Muscle of leg (tissue), 16 donors: Measurements from ENCODE around the gene LIPJ. TPM values are rescaled to one million over a fixed set of nuclear protein-coding genes. Genes with fewer than 3 reads are reported as not detected.

Source experiments
- DNase-seq: peaks from one replicate; pipeline ENCODE4 v3.0.0; 2013
- H3K27ac ChIP-seq: one replicate; pipeline ENCODE4 v1.5.1; 2013; ENCODE audit warnings: mild to moderate bottlenecking, low read length, control low read depth
- H3K27me3 ChIP-seq: one replicate; pipeline ENCODE4 v1.6.1; 2013; ENCODE audit warnings: low read length; ENCODE audit not compliant: control insufficient read depth, insufficient read depth
- H3K36me3 ChIP-seq: one replicate; pipeline ENCODE4 v1.6.1; 2013; ENCODE audit warnings: low read length; ENCODE audit not compliant: control insufficient read depth, insufficient read depth
- H3K4me1 ChIP-seq: one replicate; pipeline ENCODE4 v1.6.1; 2013; ENCODE audit warnings: low read length; ENCODE audit not compliant: control insufficient read depth, insufficient read depth
- H3K4me3 ChIP-seq: one replicate; pipeline ENCODE4 v1.5.1; 2013; ENCODE audit warnings: low read length, control low read depth
- H3K9me3 ChIP-seq: replicated peaks from 2 replicates; pipeline ENCODE4 v1.6.1; 2013; ENCODE audit warnings: low read depth, low read length; ENCODE audit not compliant: control insufficient read depth
- WGBS: methylation state at CpG from one replicate; pipeline ENCODE4 v1.1.5; 2013; ENCODE audit warnings: missing lambda C conversion rate; ENCODE audit not compliant: insufficient coverage; 5-methylcytosine and 5-hydroxymethylcytosine counted together
- long read RNA-seq, 11 donors: transcript quantifications; one replicate each; lab custom pipeline, GENCODE V29; 2026
- polyA plus RNA-seq, 8 donors: library from polyadenylated mRNA; unstranded; fragments of 120-200 nt; gene quantifications; one replicate each; pipeline versions ENCODE4 v1.2.1 to v1.2.3, GENCODE V29; 2013; ENCODE audit warnings: inconsistent platforms in 1 of 8, low replicate concordance in 1 of 8; ENCODE audit not compliant: insufficient read length in 8 of 8, insufficient read depth in 1 of 8
- total RNA-seq: library from RNA; stranded (reverse); fragments of 120-200 nt; gene quantifications from one replicate; pipeline ENCODE4 v1.2.4, GENCODE V29; 2013

The LIPJ gene
- 0.13 TPM for total RNA-seq
- polyA plus RNA-seq: under 1 TPM in 3 of 8 donors, not detected in 5; 0.07 to 0.10 (median 0.08) TPM
- long read RNA-seq, donor 1: 0 reads
- long read RNA-seq, donor 2: 0 reads
- long read RNA-seq, donor 3: 0 reads
- long read RNA-seq, donor 4: 0 reads
- long read RNA-seq, donor 5: 0 reads
- long read RNA-seq, donor 6: 0 reads
- long read RNA-seq, donor 7: 0 reads
- long read RNA-seq, donor 8: 0 reads
- long read RNA-seq, donor 9: 0 reads
- long read RNA-seq, donor 10: 0 reads
- long read RNA-seq, donor 11: 0 reads

GRCh38 chr10:88586462-88586861, at the start of gene LIPJ:
LIPJ (plus strand) TSS chr10:88586762; CDS start chr10:88590688, 3,926 bp downstream.
- no CpG with 5 or more reads among the region's 2 CpGs for WGBS
- Histone ChIP-seq H3K4me3 (no peak within 1 kb of the TSS), H3K36me3 (no peaks in the 10 kb centered on the region), H3K4me1 (peaks cover 3% of the 10 kb centered on the region), H3K27ac (no peak within 1 kb of the TSS), H3K27me3 (no peaks in the 10 kb centered on the region), H3K9me3 (no peaks in the 10 kb centered on the region)
- DNase-seq: no peak

- DNase-seq: no peak
- H3K27me3 ChIP-seq: no peaks in the 10 kb centered on the region
- H3K36me3 ChIP-seq: no peaks in the 10 kb centered on the region
- WGBS: no CpG with 5 or more reads among the region's 2 CpGs
- H3K27ac ChIP-seq: no peak overlapping the region
- no peaks in the 10 kb centered on the region for H3K4me1 ChIP-seq
- H3K4me3 ChIP-seq: no peak overlapping the region
- H3K9me3 ChIP-seq: no peaks in the 10 kb centered on the region
Measured at GRCh38 chr10:88537322-88537721, 49.2 kb upstream of the LIPJ start.

- H3K4me3 ChIP-seq: no peak overlapping the region
- DNase-seq: peak; percentile 43
- H3K4me1 ChIP-seq: no peaks in the 10 kb centered on the region
- no peak overlapping the region for H3K27ac ChIP-seq
- 0% methylated on average over 1 of the region's 2 CpGs for WGBS
- no peaks in the 10 kb centered on the region for H3K27me3 ChIP-seq
- no peaks in the 10 kb centered on the region for H3K9me3 ChIP-seq
- no peaks in the 10 kb centered on the region for H3K36me3 ChIP-seq
Measured at GRCh38 chr10:88538048-88538447, 48.5 kb upstream of the LIPJ start.

- H3K4me3 ChIP-seq: no peak overlapping the region
- H3K4me1 ChIP-seq: no peaks in the 10 kb centered on the region
- no CpG with 5 or more reads among the region's 1 CpG for WGBS
- no peaks in the 10 kb centered on the region for H3K9me3 ChIP-seq
- no peaks in the 10 kb centered on the region for H3K36me3 ChIP-seq
- H3K27me3 ChIP-seq: no peaks in the 10 kb centered on the region
- no peak overlapping the region for H3K27ac ChIP-seq
- DNase-seq: no peak
Measured at GRCh38 chr10:88540351-88540750, 46.2 kb upstream of the LIPJ start.

GRCh38 chr10:88541116-88541626, 45.4 kb upstream of the LIPJ start:
- H3K4me1 ChIP-seq: no peaks in the 10 kb centered on the region
- H3K9me3 ChIP-seq: no peaks in the 10 kb centered on the region
- H3K4me3 ChIP-seq: no peak overlapping the region
- no peak for DNase-seq
- WGBS: no CpG with 5 or more reads among the region's 5 CpGs
- no peak overlapping the region for H3K27ac ChIP-seq
- no peaks in the 10 kb centered on the region for H3K27me3 ChIP-seq
- H3K36me3 ChIP-seq: no peaks in the 10 kb centered on the region

- H3K27ac ChIP-seq: no peak overlapping the region
- H3K4me1 ChIP-seq: no peaks in the 10 kb centered on the region
- 20% methylated on average over 1 of the region's 4 CpGs for WGBS
- H3K27me3 ChIP-seq: no peaks in the 10 kb centered on the region
- H3K9me3 ChIP-seq: no peaks in the 10 kb centered on the region
- no peak overlapping the region for H3K4me3 ChIP-seq
- DNase-seq: no peak
- H3K36me3 ChIP-seq: no peaks in the 10 kb centered on the region
Measured at GRCh38 chr10:88542522-88542921, 44.0 kb upstream of the LIPJ start.

- Histone ChIP-seq H3K4me1 (no peaks in the 10 kb centered on the region), H3K9me3 (no peaks in the 10 kb centered on the region), H3K27ac (no peak overlapping the region), H3K4me3 (no peak overlapping the region), H3K36me3 (no peaks in the 10 kb centered on the region), H3K27me3 (no peaks in the 10 kb centered on the region)
- no CpG with 5 or more reads among the region's 2 CpGs for WGBS
- DNase-seq: no peak
Measured at GRCh38 chr10:88544140-88544870, 42.3 kb upstream of the LIPJ start.

GRCh38 chr10:88545359-88545758, 41.2 kb upstream of the LIPJ start:
- H3K4me1 ChIP-seq: no peaks in the 10 kb centered on the region
- no peak overlapping the region for H3K4me3 ChIP-seq
- H3K36me3 ChIP-seq: no peaks in the 10 kb centered on the region
- no CpG with 5 or more reads among the region's 4 CpGs for WGBS
- no peak overlapping the region for H3K27ac ChIP-seq
- no peaks in the 10 kb centered on the region for H3K27me3 ChIP-seq
- H3K9me3 ChIP-seq: no peaks in the 10 kb centered on the region
- no peak for DNase-seq

- Histone ChIP-seq H3K27me3 (no peaks in the 10 kb centered on the region), H3K4me3 (no peak overlapping the region), H3K36me3 (no peaks in the 10 kb centered on the region), H3K27ac (no peak overlapping the region), H3K4me1 (no peaks in the 10 kb centered on the region), H3K9me3 (no peaks in the 10 kb centered on the region)
- no CpG with 5 or more reads among the region's 3 CpGs for WGBS
- DNase-seq: peak; percentile 24
Measured at GRCh38 chr10:88546497-88546896, 40.1 kb upstream of the LIPJ start.

- H3K9me3 ChIP-seq: no peaks in the 10 kb centered on the region
- WGBS: no CpG with 5 or more reads among the region's 2 CpGs
- H3K27ac ChIP-seq: no peak overlapping the region
- H3K36me3 ChIP-seq: no peaks in the 10 kb centered on the region
- H3K4me1 ChIP-seq: no peaks in the 10 kb centered on the region
- no peaks in the 10 kb centered on the region for H3K27me3 ChIP-seq
- H3K4me3 ChIP-seq: no peak overlapping the region
- DNase-seq: peak; percentile 7
Measured at GRCh38 chr10:88551246-88551645, 35.3 kb upstream of the LIPJ start.
